Peyer's patch (tissue), 4 donors: ENCODE results near the gene ZFAND5. TPM values are rescaled to one million over a fixed set of nuclear protein-coding genes. Genes with fewer than 3 reads are reported as not detected.

Source experiments
- DNase-seq, 3 donors: peaks; one replicate each; pipeline ENCODE4 v3.0.0-alpha.2; 2017 to 2019
- H3K27ac ChIP-seq, 4 donors: fragments of 200-600 bp; sonication (generic); one replicate each; pipeline ENCODE4 v1.5.1; 2016 to 2019
- H3K27me3 ChIP-seq, 2 donors: fragments of 200-600 bp; sonication (generic); one replicate each; pipeline ENCODE4 v1.5.1; 2019
- H3K36me3 ChIP-seq, 3 donors: fragments of 200-600 bp; sonication (generic); one replicate each; pipeline ENCODE4 v1.5.1; 2016 to 2019
- H3K4me1 ChIP-seq, 4 donors: fragments of 200-600 bp; sonication (generic); one replicate each; pipeline ENCODE4 v1.5.1; 2016 to 2019
- H3K4me3 ChIP-seq, 4 donors: fragments of 200-600 bp; sonication (generic); 1 replicate in 3 of 4; 2 replicates in 1 of 4; pipeline ENCODE4 v1.5.1; 2016 to 2019; ENCODE audit warnings: mild to moderate bottlenecking in 1 of 4
- H3K9me3 ChIP-seq, 4 donors: fragments of 200-600 bp; sonication (generic); one replicate each; pipeline ENCODE4 v1.5.1; 2016 to 2019; ENCODE audit warnings: mild to moderate bottlenecking in 1 of 4
- POLR2A ChIP-seq, 2 donors: fragments of 450-650 bp; IDR thresholded peaks; one replicate each; pipeline ENCODE4 v1.5.1; 2017; ENCODE audit warnings: antibody characterized with exemption in 2 of 2, mild to moderate bottlenecking in 2 of 2, moderate library complexity in 2 of 2
- total RNA-seq, 4 donors: library from RNA; depleted of rRNA; stranded (reverse); fragments of >200 nt; gene quantifications; one replicate each; pipeline ENCODE4 v1.1.0, GENCODE V29; 2016
- TF ChIP-seq, protein P1 (sequence below), 6 experiments: fragments of 450-650 bp in 4 of 6; fragments of 200-600 bp in 2 of 6; sonication (generic) in 1 of 6; IDR thresholded peaks; one replicate each; pipeline ENCODE4 v1.5.1; 2017 to 2019; ENCODE audit warnings: antibody characterized with exemption in 6 of 6, mild to moderate bottlenecking in 3 of 6, moderate library complexity in 1 of 6

ZFAND5 gene
- total RNA-seq, 4 donors from 2014 or later = 69.0 to 272 (median 135) TPM

- no peaks in the 10 kb centered on the region for H3K27me3 ChIP-seq
- H3K4me3 ChIP-seq = no peak overlapping the region
- no peaks in the 10 kb centered on the region for H3K36me3 ChIP-seq
- no peak for TF ChIP-seq POLR2A (IDR thresholded peaks at IDR 0.05)
- TF ChIP-seq, protein P1, sequence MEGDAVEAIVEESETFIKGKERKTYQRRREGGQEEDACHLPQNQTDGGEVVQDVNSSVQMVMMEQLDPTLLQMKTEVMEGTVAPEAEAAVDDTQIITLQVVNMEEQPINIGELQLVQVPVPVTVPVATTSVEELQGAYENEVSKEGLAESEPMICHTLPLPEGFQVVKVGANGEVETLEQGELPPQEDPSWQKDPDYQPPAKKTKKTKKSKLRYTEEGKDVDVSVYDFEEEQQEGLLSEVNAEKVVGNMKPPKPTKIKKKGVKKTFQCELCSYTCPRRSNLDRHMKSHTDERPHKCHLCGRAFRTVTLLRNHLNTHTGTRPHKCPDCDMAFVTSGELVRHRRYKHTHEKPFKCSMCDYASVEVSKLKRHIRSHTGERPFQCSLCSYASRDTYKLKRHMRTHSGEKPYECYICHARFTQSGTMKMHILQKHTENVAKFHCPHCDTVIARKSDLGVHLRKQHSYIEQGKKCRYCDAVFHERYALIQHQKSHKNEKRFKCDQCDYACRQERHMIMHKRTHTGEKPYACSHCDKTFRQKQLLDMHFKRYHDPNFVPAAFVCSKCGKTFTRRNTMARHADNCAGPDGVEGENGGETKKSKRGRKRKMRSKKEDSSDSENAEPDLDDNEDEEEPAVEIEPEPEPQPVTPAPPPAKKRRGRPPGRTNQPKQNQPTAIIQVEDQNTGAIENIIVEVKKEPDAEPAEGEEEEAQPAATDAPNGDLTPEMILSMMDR (IDR thresholded peaks at IDR 0.05) = no peak
- H3K27ac ChIP-seq = no peak overlapping the region
- no peaks in the 10 kb centered on the region for H3K9me3 ChIP-seq
- H3K4me1 ChIP-seq = peaks cover 0 to 11% (median 0%) of the 10 kb centered on the region in 4 donors
- no peak for DNase-seq
Observed at GRCh38 chr9:72400866-72401265, 35.9 kb upstream of the ZFAND5 start.

- Histone ChIP-seq H3K4me1 (peaks cover 0 to 11% (median 0%) of the 10 kb centered on the region in 4 donors), H3K9me3 (no peaks in the 10 kb centered on the region), H3K36me3 (no peaks in the 10 kb centered on the region), H3K4me3 (no peak overlapping the region), H3K27me3 (no peaks in the 10 kb centered on the region), H3K27ac (no peak overlapping the region)
- no peak for TF ChIP-seq POLR2A (IDR thresholded peaks at IDR 0.05)
- TF ChIP-seq, protein P1 (IDR thresholded peaks at IDR 0.05) = no peak
- no peak for DNase-seq
Observed at GRCh38 chr9:72399391-72399790, 34.4 kb upstream of the ZFAND5 start.

- no peak for DNase-seq
- no peak overlapping the region for H3K4me3 ChIP-seq
- peaks cover 0 to 11% (median 0%) of the 10 kb centered on the region in 4 donors for H3K4me1 ChIP-seq
- peak overlapping the region in 1 of 4 donors; percentile 13 for H3K27ac ChIP-seq
- no peaks in the 10 kb centered on the region for H3K9me3 ChIP-seq
- no peaks in the 10 kb centered on the region for H3K36me3 ChIP-seq
- no peak for TF ChIP-seq POLR2A (IDR thresholded peaks at IDR 0.05)
- no peaks in the 10 kb centered on the region for H3K27me3 ChIP-seq
Observed at GRCh38 chr9:72396247-72397091, 31.5 kb upstream of the ZFAND5 start.

GRCh38 chr9:72394066-72394465 lies 29.1 kb upstream of the ZFAND5 start:
- no peak overlapping the region for H3K27ac ChIP-seq
- DNase-seq = no peak
- H3K27me3 ChIP-seq = no peaks in the 10 kb centered on the region
- TF ChIP-seq, protein P1 (IDR thresholded peaks at IDR 0.05) = no peak
- no peak for TF ChIP-seq POLR2A (IDR thresholded peaks at IDR 0.05)
- H3K9me3 ChIP-seq = no peaks in the 10 kb centered on the region
- H3K4me1 ChIP-seq = peaks cover 0 to 11% (median 0%) of the 10 kb centered on the region in 4 donors
- no peaks in the 10 kb centered on the region for H3K36me3 ChIP-seq
- no peak overlapping the region for H3K4me3 ChIP-seq

- Histone ChIP-seq H3K4me3 (no peak overlapping the region), H3K4me1 (no peaks in the 10 kb centered on the region), H3K27me3 (no peaks in the 10 kb centered on the region), H3K27ac (no peak overlapping the region), H3K36me3 (no peaks in the 10 kb centered on the region), H3K9me3 (no peaks in the 10 kb centered on the region)
- TF ChIP-seq, protein P1 (IDR thresholded peaks at IDR 0.05) = no peak
- no peak for DNase-seq
Observed at GRCh38 chr9:72390907-72391306, 25.9 kb upstream of the ZFAND5 start.

DNA sequence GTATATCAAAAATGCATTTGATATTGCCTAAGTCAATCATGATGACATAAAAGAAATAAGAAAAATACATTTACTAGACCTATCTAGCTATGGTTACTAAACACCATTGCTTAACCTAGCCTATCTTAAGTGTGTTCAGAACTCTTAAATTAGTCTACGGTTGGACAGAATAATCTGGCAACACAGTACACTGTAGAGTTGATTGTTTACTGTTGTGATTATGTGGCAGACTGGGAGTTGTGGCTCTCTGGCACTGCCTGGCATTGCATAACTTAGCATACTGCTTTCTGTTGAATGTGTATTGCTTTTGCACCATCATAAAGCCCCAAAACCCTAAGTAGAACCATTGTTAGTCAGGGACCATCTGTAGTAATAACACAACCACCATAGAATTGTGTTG lies 21.2 kb upstream of the ZFAND5 start:
- H3K27me3 ChIP-seq = no peaks in the 10 kb centered on the region
- H3K4me3 ChIP-seq = no peak overlapping the region
- DNase-seq = no peak
- H3K36me3 ChIP-seq = no peaks in the 10 kb centered on the region
- no peak overlapping the region for H3K27ac ChIP-seq
- TF ChIP-seq POLR2A (IDR thresholded peaks at IDR 0.05) = no peak
- H3K9me3 ChIP-seq = no peaks in the 10 kb centered on the region
- H3K4me1 ChIP-seq = no peaks in the 10 kb centered on the region
